ENCODE measurements around the gene TBX21.

Gene TBX21

GRCh38 chr17:47735536-47736011, 2.5 kb downstream of the TBX21 start:
- H3F3A ChIP-seq (ENCODE audit: insufficient read depth): no peaks in the 10 kb centered on the region
- H3K9ac ChIP-seq (ENCODE audit: low read length): no peak overlapping the region
- H4K20me1 ChIP-seq (ENCODE audit: low read depth, low read length): no peaks in the 10 kb centered on the region
- no peak for TF ChIP-seq CTCF (IDR thresholded peaks at IDR 0.05; ENCODE audit: insufficient read depth, low read length, poor library complexity, severe bottlenecking)
- TF ChIP-seq EZH2phosphoT487 (conservative IDR thresholded peaks at IDR 0.05; ENCODE audit: low read length): no peak
- H3K4me2 ChIP-seq (ENCODE audit: low read depth, low read length, poor library complexity, severe bottlenecking): no peak overlapping the region
- H3K79me2 ChIP-seq (ENCODE audit: insufficient read depth, low read length): no peaks in the 10 kb centered on the region
- H3K4me3 ChIP-seq (ENCODE audit: insufficient read depth, low read length, poor library complexity, severe bottlenecking): no peak overlapping the region
- no peak overlapping the region for H2AFZ ChIP-seq (ENCODE audit: low read depth, low read length, severe bottlenecking)
- no peaks in the 10 kb centered on the region for H3K9me2 ChIP-seq (replicated peaks; ENCODE audit: insufficient read depth, low read length)
- no peaks in the 10 kb centered on the region for H3K27me3 ChIP-seq (ENCODE audit: low read length)
- no peak overlapping the region for H3K27ac ChIP-seq (ENCODE audit: low read depth, low read length)
- H3K36me3 ChIP-seq (ENCODE audit: low read length): no peaks in the 10 kb centered on the region
- H3K9me3 ChIP-seq (ENCODE audit: insufficient read depth, low read length): no peaks in the 10 kb centered on the region

- Histone ChIP-seq H3K4me3 (ENCODE audit: insufficient read depth, low read length, poor library complexity, severe bottlenecking) (no peak overlapping the region), H3K9me2 (replicated peaks; ENCODE audit: insufficient read depth, low read length) (no peaks in the 10 kb centered on the region), H3K27ac (ENCODE audit: low read depth, low read length) (no peak overlapping the region), H3K9me3 (ENCODE audit: insufficient read depth, low read length) (no peaks in the 10 kb centered on the region), H3K4me2 (ENCODE audit: low read depth, low read length, poor library complexity, severe bottlenecking) (no peak overlapping the region), H2AFZ (ENCODE audit: low read depth, low read length, severe bottlenecking) (no peak overlapping the region), H4K20me1 (ENCODE audit: low read depth, low read length) (no peaks in the 10 kb centered on the region), H3K79me2 (ENCODE audit: insufficient read depth, low read length) (no peaks in the 10 kb centered on the region), H3K36me3 (ENCODE audit: low read length) (no peaks in the 10 kb centered on the region), H3K9ac (ENCODE audit: low read length) (no peak overlapping the region), H3K27me3 (ENCODE audit: low read length) (no peaks in the 10 kb centered on the region), H3F3A (ENCODE audit: insufficient read depth) (no peaks in the 10 kb centered on the region)
- no peak for TF ChIP-seq CTCF (IDR thresholded peaks at IDR 0.05; ENCODE audit: insufficient read depth, low read length, poor library complexity, severe bottlenecking)
- no peak for TF ChIP-seq EZH2phosphoT487 (conservative IDR thresholded peaks at IDR 0.05; ENCODE audit: low read length)
These were observed 3.8 kb downstream of the TBX21 start for GRCh38 chr17:47736501-47737495.

- Histone ChIP-seq H3K36me3 (ENCODE audit: low read length) (no peaks in the 10 kb centered on the region), H2AFZ (ENCODE audit: low read depth, low read length, severe bottlenecking) (no peak overlapping the region), H3K9me3 (ENCODE audit: insufficient read depth, low read length) (no peaks in the 10 kb centered on the region), H3F3A (ENCODE audit: insufficient read depth) (no peaks in the 10 kb centered on the region), H3K4me3 (ENCODE audit: insufficient read depth, low read length, poor library complexity, severe bottlenecking) (no peak overlapping the region), H3K79me2 (ENCODE audit: insufficient read depth, low read length) (no peaks in the 10 kb centered on the region), H3K9ac (ENCODE audit: low read length) (no peak overlapping the region), H3K4me2 (ENCODE audit: low read depth, low read length, poor library complexity, severe bottlenecking) (no peak overlapping the region), H3K27ac (ENCODE audit: low read depth, low read length) (no peak overlapping the region), H3K9me2 (replicated peaks; ENCODE audit: insufficient read depth, low read length) (no peaks in the 10 kb centered on the region), H3K27me3 (ENCODE audit: low read length) (no peaks in the 10 kb centered on the region), H4K20me1 (ENCODE audit: low read depth, low read length) (no peaks in the 10 kb centered on the region)
- TF ChIP-seq CTCF (IDR thresholded peaks at IDR 0.05; ENCODE audit: insufficient read depth, low read length, poor library complexity, severe bottlenecking) (no peak), EZH2phosphoT487 (conservative IDR thresholded peaks at IDR 0.05; ENCODE audit: low read length) (no peak)
These were observed 5.1 kb downstream of the TBX21 start for GRCh38 chr17:47738178-47738577.

Measured in SU-DHL-6 (cell line).